Astrocyte of the cerebellum (primary cell): ENCODE data around the gene SPP2.

Experiments used
- DNase-seq: peaks from one replicate; pipeline ENCODE4 v3.0.0-alpha.2; 2011; ENCODE audit warnings: low read depth
- H3K4me3 ChIP-seq: 2 replicates; pipeline ENCODE4 v1.5.1; 2011; ENCODE audit warnings: mild to moderate bottlenecking, low read depth, low read length, moderate library complexity
- in situ Hi-C: cut with HindIII; loops from 2 replicates; pipeline ENCODE4 v1.10.0; 2017; ENCODE audit warnings: low sequenced_read_pairs
- TF ChIP-seq, protein P1 (sequence below): IDR thresholded peaks from 2 replicates; pipeline ENCODE4 v1.5.1; 2012; ENCODE audit warnings: low read length, low read depth, moderate library complexity, mild to moderate bottlenecking; ENCODE audit errors: missing control alignments

Gene SPP2

GRCh38 chr2:234014427-234014826, 36.1 kb upstream of the SPP2 start:
- no peak overlapping the region for H3K4me3 ChIP-seq
- DNase-seq = no peak
- in situ Hi-C loops = no loop called here
- TF ChIP-seq, protein P1, sequence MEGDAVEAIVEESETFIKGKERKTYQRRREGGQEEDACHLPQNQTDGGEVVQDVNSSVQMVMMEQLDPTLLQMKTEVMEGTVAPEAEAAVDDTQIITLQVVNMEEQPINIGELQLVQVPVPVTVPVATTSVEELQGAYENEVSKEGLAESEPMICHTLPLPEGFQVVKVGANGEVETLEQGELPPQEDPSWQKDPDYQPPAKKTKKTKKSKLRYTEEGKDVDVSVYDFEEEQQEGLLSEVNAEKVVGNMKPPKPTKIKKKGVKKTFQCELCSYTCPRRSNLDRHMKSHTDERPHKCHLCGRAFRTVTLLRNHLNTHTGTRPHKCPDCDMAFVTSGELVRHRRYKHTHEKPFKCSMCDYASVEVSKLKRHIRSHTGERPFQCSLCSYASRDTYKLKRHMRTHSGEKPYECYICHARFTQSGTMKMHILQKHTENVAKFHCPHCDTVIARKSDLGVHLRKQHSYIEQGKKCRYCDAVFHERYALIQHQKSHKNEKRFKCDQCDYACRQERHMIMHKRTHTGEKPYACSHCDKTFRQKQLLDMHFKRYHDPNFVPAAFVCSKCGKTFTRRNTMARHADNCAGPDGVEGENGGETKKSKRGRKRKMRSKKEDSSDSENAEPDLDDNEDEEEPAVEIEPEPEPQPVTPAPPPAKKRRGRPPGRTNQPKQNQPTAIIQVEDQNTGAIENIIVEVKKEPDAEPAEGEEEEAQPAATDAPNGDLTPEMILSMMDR = no peak

GRCh38 chr2:234015861-234016260, 34.6 kb upstream of the SPP2 start:
- TF ChIP-seq, protein P1 = no peak
- no peak overlapping the region for H3K4me3 ChIP-seq
- in situ Hi-C loops = no loop called here
- DNase-seq = no peak

- TF ChIP-seq, protein P1 = no peak
- H3K4me3 ChIP-seq = no peak overlapping the region
- no peak for DNase-seq
- in situ Hi-C loops = no loop called here
These were observed 30.6 kb upstream of the SPP2 start for GRCh38 chr2:234019896-234020295.

DNA sequence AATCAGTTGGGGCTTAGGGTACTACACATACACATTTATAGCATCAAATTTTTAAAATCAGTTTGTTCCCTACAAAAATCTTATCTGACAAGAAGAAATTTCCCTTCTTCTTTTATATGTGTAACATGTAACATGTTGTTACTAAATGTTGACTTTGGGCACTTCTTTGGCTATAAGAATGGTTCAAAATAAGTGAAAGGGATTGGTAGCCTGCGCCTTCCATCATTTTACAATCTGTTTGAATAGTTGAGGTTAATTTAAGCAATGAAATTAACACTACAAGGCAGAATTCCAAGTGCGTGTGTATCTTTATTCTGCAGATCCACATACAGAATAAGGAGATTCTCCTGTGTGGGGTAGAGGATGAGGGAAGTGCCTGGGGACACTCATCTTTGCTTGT, 30.2 kb upstream of the SPP2 start:
- in situ Hi-C loops = no loop called here
- TF ChIP-seq, protein P1 = no peak
- DNase-seq = no peak
- H3K4me3 ChIP-seq = no peak overlapping the region

DNA sequence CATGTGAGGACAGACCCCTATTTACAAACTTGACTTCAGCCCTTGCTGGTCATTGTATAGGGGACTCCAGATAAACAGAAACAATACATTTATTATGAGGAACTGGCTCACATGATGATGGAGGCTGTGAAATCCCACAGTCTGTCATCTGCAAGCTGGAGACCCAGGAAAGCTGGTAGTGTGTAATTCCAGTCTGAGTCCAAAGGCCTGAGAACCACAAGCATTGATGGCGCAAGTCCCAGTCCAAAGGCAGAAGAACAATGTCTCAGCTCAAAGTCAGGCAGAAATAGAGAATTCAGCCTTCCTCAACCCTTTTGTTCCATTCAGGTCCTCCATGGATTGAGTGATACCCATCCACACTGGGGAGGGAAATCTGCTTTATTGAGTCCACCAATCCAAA, 28.1 kb upstream of the SPP2 start:
- no peak for DNase-seq
- TF ChIP-seq, protein P1 = no peak
- in situ Hi-C loops = no loop called here
- no peak overlapping the region for H3K4me3 ChIP-seq

DNA sequence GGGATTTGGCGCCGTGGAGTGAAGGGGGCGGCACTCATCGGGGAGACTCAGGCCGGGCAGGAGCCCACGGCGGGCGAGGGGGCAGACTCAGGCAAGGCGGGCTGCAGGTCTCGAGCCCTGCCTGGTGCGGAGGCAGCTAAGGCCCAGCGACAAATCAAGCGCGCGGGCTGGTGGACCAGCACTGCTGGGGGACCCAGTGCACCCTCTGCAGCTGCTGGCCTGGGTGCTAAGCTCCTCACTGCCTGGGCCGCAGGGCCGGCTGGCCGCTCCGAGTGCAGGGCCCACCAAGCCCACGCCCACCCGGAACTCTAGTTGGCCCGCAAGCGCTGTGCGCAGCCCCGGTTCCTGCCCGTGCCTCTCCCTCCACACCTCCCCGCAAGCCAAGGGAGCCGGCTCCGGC, 26.2 kb upstream of the SPP2 start:
- in situ Hi-C loops = no loop called here
- no peak for DNase-seq
- TF ChIP-seq, protein P1 = no peak

GRCh38 chr2:234025466-234025865, 25.0 kb upstream of the SPP2 start:
- in situ Hi-C loops = no loop called here
- DNase-seq = no peak
- H3K4me3 ChIP-seq = peak overlapping the region; percentile 19
- TF ChIP-seq, protein P1 = no peak

More for the DNA sequence above, 26.2 kb upstream of the SPP2 start:
- H3K4me3 ChIP-seq = no peak overlapping the region
